MCF 10A (cell line): ENCODE data around the gene PPP2R2C. TPM values are rescaled to one million over a fixed set of nuclear protein-coding genes. Genes with fewer than 3 reads are reported as not detected.

Source experiments
- BruUV-seq: library from RNA; stranded (reverse); fragments of 400-500 nt; replicated peaks from 2 replicates; lab custom pipeline; 2021; lab: Mats Ljungman, UMichigan
- CTCF ChIA-PET: fragments of 300-600 bp; sonication (Branson Sonifier 250); formaldehyde crosslinking; extraction: SDS; loops from one replicate; lab custom pipeline; 2021; ENCODE audit warnings: antibody characterized with exemption, inconsistent platforms; lab: Yijun Ruan, JAX
- POLR2A ChIA-PET: fragments of 300-600, 350-650 bp; sonication (Branson Sonifier 250); formaldehyde crosslinking; extraction: SDS; loops from one replicate; lab custom pipeline; 2020; ENCODE audit warnings: antibody characterized with exemption, inconsistent platforms; lab: Yijun Ruan, JAX
- DNase-seq: peaks from one replicate; pipeline ENCODE4 v3.0.0-alpha.2; 2018; ENCODE audit not compliant: unreplicated experiment
- H3K27ac Mint-ChIP-seq: one replicate; pipeline ENCODE4 v1.8.0; 2022; ENCODE audit warnings: mild to moderate bottlenecking, low read depth, mixed read lengths; ENCODE audit not compliant: unreplicated experiment
- H3K27me3 Mint-ChIP-seq: one replicate; pipeline ENCODE4 v1.8.0; 2022; ENCODE audit warnings: mixed read lengths; ENCODE audit not compliant: insufficient read depth, unreplicated experiment
- H3K36me3 Mint-ChIP-seq: one replicate; pipeline ENCODE4 v1.8.0; 2022; ENCODE audit warnings: mild to moderate bottlenecking, moderate library complexity, mixed read lengths; ENCODE audit not compliant: insufficient read depth, unreplicated experiment
- H3K4me1 Mint-ChIP-seq: one replicate; pipeline ENCODE4 v1.8.0; 2022; ENCODE audit warnings: mixed read lengths; ENCODE audit not compliant: insufficient read depth, unreplicated experiment
- H3K4me3 Mint-ChIP-seq: one replicate; pipeline ENCODE4 v1.8.0; 2022; ENCODE audit warnings: mild to moderate bottlenecking, moderate library complexity, mixed read lengths; ENCODE audit not compliant: unreplicated experiment
- H3K9me3 Mint-ChIP-seq: one replicate; pipeline ENCODE4 v1.8.0; 2022; ENCODE audit warnings: mixed read lengths; ENCODE audit not compliant: unreplicated experiment
- intact Hi-C: fragments of 100-400 bp; cut with micrococcal nuclease; formaldehyde crosslinking; loops from 2 replicates; pipeline ENCODE4 v1.14.1; 2022
- total RNA-seq: library from RNA; stranded (reverse); gene quantifications from 2 replicates; pipeline ENCODE4 v1.2.3, GENCODE V29; 2022
- TF ChIP-seq, protein P1 (sequence below): fragments of 200-600 bp; IDR thresholded peaks from one replicate; pipeline ENCODE4 v1.8.0; 2022; ENCODE audit warnings: antibody characterized with exemption, mild to moderate bottlenecking; ENCODE audit not compliant: unreplicated experiment

PPP2R2C gene
- total RNA-seq, 1 experiment from 2014 or later: 3.6 TPM

- Mint-ChIP-seq H3K36me3 (no peaks in the 10 kb centered on the region), H3K4me3 (no peak overlapping the region), H3K9me3 (no peaks in the 10 kb centered on the region), H3K27me3 (no peaks in the 10 kb centered on the region), H3K27ac (no peak overlapping the region), H3K4me1 (no peaks in the 10 kb centered on the region)
- TF ChIP-seq, protein P1, sequence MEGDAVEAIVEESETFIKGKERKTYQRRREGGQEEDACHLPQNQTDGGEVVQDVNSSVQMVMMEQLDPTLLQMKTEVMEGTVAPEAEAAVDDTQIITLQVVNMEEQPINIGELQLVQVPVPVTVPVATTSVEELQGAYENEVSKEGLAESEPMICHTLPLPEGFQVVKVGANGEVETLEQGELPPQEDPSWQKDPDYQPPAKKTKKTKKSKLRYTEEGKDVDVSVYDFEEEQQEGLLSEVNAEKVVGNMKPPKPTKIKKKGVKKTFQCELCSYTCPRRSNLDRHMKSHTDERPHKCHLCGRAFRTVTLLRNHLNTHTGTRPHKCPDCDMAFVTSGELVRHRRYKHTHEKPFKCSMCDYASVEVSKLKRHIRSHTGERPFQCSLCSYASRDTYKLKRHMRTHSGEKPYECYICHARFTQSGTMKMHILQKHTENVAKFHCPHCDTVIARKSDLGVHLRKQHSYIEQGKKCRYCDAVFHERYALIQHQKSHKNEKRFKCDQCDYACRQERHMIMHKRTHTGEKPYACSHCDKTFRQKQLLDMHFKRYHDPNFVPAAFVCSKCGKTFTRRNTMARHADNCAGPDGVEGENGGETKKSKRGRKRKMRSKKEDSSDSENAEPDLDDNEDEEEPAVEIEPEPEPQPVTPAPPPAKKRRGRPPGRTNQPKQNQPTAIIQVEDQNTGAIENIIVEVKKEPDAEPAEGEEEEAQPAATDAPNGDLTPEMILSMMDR: no peak
- intact Hi-C loops: no loop called here
- no peak for DNase-seq
- ChIA-PET CTCF (no interaction called here), POLR2A (no interaction called here)
- BruUV-seq: no TSS peak
Observed at GRCh38 chr4:6422105-6422504, 50.3 kb downstream of the PPP2R2C start.

DNA sequence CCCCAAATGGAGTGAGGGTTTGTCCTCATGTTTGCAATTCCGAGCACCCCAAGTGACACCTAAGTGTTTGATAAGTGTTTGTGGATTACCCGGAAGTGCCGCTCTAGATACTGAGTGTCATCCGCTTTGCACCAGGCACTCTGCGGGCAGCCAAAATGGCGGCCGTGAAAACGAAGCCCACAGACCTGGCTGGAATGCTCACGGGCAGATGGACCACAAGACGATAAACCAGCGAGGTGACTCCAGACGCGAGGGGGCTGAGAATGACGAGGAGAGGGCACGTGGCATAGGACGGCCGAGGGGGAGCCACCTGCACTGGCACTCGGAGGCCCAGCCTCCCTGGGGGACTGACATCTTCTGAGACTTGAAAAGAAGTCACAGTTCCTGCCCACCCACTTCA is 51.0 kb downstream of the PPP2R2C start:
- POLR2A ChIA-PET: no interaction called here
- H3K4me1 Mint-ChIP-seq: no peaks in the 10 kb centered on the region
- intact Hi-C loops: no loop called here
- H3K9me3 Mint-ChIP-seq: no peaks in the 10 kb centered on the region
- CTCF ChIA-PET: no interaction called here
- no TSS peak for BruUV-seq
- H3K27ac Mint-ChIP-seq: no peak overlapping the region
- TF ChIP-seq, protein P1: no peak
- no peak for DNase-seq
- no peaks in the 10 kb centered on the region for H3K36me3 Mint-ChIP-seq
- H3K4me3 Mint-ChIP-seq: no peak overlapping the region
- H3K27me3 Mint-ChIP-seq: no peaks in the 10 kb centered on the region

- H3K27me3 Mint-ChIP-seq: no peaks in the 10 kb centered on the region
- TF ChIP-seq, protein P1: no peak
- CTCF ChIA-PET: no interaction called here
- no peaks in the 10 kb centered on the region for H3K36me3 Mint-ChIP-seq
- H3K27ac Mint-ChIP-seq: no peak overlapping the region
- H3K4me1 Mint-ChIP-seq: no peaks in the 10 kb centered on the region
- POLR2A ChIA-PET: no interaction called here
- H3K4me3 Mint-ChIP-seq: no peak overlapping the region
- H3K9me3 Mint-ChIP-seq: no peaks in the 10 kb centered on the region
- no TSS peak for BruUV-seq
- intact Hi-C loops: no loop called here
- no peak for DNase-seq
Observed at GRCh38 chr4:6420972-6421371, 51.4 kb downstream of the PPP2R2C start.

DNA sequence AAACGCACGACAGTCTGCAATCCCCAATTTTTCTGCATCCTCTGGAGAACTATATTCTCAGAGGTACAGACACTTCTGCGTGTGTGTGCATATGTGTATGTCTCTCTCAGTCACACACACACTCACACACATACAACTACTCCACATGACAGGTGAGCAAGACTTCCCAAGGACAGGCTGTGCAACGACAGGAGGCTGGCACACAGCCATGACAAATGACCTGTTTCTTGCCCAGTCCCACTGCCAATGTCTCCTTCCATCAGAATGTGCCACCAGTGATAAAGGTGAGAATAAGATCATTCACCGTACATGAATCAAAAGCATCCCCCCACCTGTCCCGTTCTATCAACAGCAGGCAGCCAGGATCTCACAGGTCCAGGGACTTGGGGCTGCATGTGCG is 52.4 kb downstream of the PPP2R2C start:
- TF ChIP-seq, protein P1: no peak
- H3K27me3 Mint-ChIP-seq: no peaks in the 10 kb centered on the region
- no peaks in the 10 kb centered on the region for H3K36me3 Mint-ChIP-seq
- no peak for DNase-seq
- no TSS peak for BruUV-seq
- CTCF ChIA-PET: no interaction called here
- POLR2A ChIA-PET: no interaction called here
- intact Hi-C loops: no loop called here
- no peak overlapping the region for H3K4me3 Mint-ChIP-seq
- H3K27ac Mint-ChIP-seq: peak overlapping the region; percentile 17
- H3K9me3 Mint-ChIP-seq: no peaks in the 10 kb centered on the region
- no peaks in the 10 kb centered on the region for H3K4me1 Mint-ChIP-seq
